Measurements from ENCODE around the gene IL13. TPM values are rescaled to one million over a fixed set of nuclear protein-coding genes. Genes with fewer than 3 reads are reported as not detected.

Gene IL13
- total and polyA plus RNA-seq, 11 donors: 0.34 TPM; not detected in 10

- TF ChIP-seq POLR2A (IDR thresholded peaks at IDR 0.05) (no peak), CTCF (IDR thresholded peaks at IDR 0.05) (no peak)
- WGBS, 4 donors: 95 to 97% (median 96%) methylated on average over 2 of the region's 2 CpGs
- intact Hi-C loops (cut with DNase I): no loop called here
- no peak overlapping the region for H3K4me3 ChIP-seq
- no peak for ATAC-seq
- no peak overlapping the region for H3K27ac ChIP-seq
- H3K4me1 ChIP-seq: no peaks in the 10 kb centered on the region
- DNase-seq: no peak
- no peaks in the 10 kb centered on the region for H3K27me3 ChIP-seq
- H3K9me3 ChIP-seq: peaks cover 0 to 24% (median 9%) of the 10 kb centered on the region in 12 donors
- peaks cover 0 to 26% (median 9%) of the 10 kb centered on the region in 9 donors for H3K36me3 ChIP-seq
Measured at GRCh38 chr5:132647473-132647872, 10.5 kb upstream of the IL13 start.

GRCh38 chr5:132648355-132648754, 9.6 kb upstream of the IL13 start:
- no peaks in the 10 kb centered on the region for H3K4me1 ChIP-seq
- peaks cover 0 to 24% (median 9%) of the 10 kb centered on the region in 12 donors for H3K9me3 ChIP-seq
- H3K27me3 ChIP-seq: peaks cover 0 to 2% (median 0%) of the 10 kb centered on the region in 9 donors
- 92 to 95% (median 94%) methylated on average over 1 of the region's 1 CpG for WGBS, 4 donors
- DNase-seq: no peak
- no peak for ATAC-seq
- H3K36me3 ChIP-seq: peaks cover 0 to 17% (median under 1%) of the 10 kb centered on the region in 9 donors
- TF ChIP-seq POLR2A (IDR thresholded peaks at IDR 0.05): no peak
- no peak for TF ChIP-seq CTCF (IDR thresholded peaks at IDR 0.05)
- intact Hi-C loops (cut with DNase I): no loop called here
- no peak overlapping the region for H3K4me3 ChIP-seq
- no peak overlapping the region for H3K27ac ChIP-seq

- no peak for ATAC-seq
- no peak for DNase-seq
- Histone ChIP-seq H3K9me3 (peaks cover 0 to 24% (median 9%) of the 10 kb centered on the region in 12 donors), H3K36me3 (no peaks in the 10 kb centered on the region), H3K4me1 (peaks cover 0 to 13% (median 7%) of the 10 kb centered on the region in 12 donors), H3K27ac (no peak overlapping the region), H3K4me3 (no peak overlapping the region), H3K27me3 (peaks cover 8 to 30% (median 20%) of the 10 kb centered on the region in 9 donors)
- WGBS, 4 donors: 90 to 93% (median 91%) methylated on average over 4 of the region's 4 CpGs
- TF ChIP-seq CTCF (IDR thresholded peaks at IDR 0.05): no peak
- no peak for TF ChIP-seq POLR2A (IDR thresholded peaks at IDR 0.05)
- intact Hi-C loops (cut with DNase I): no loop called here
Measured at GRCh38 chr5:132651838-132652469, 6.0 kb upstream of the IL13 start.

- Histone ChIP-seq H3K27ac (no peak overlapping the region), H3K9me3 (peaks cover 0 to 9% (median 1%) of the 10 kb centered on the region in 12 donors), H3K36me3 (no peaks in the 10 kb centered on the region), H3K4me3 (no peak overlapping the region), H3K27me3 (peaks cover 12 to 35% (median 21%) of the 10 kb centered on the region in 9 donors), H3K4me1 (peaks cover 0 to 13% (median 7%) of the 10 kb centered on the region in 12 donors)
- ATAC-seq (no peak), DNase-seq (no peak)
- WGBS, 4 donors: 27 to 46% (median 39%) methylated on average over 7 of the region's 7 CpGs
- intact Hi-C loops (cut with DNase I): no loop called here
- no peak for TF ChIP-seq POLR2A (IDR thresholded peaks at IDR 0.05)
- no peak for TF ChIP-seq CTCF (IDR thresholded peaks at IDR 0.05)
Measured at GRCh38 chr5:132653716-132654115, 4.3 kb upstream of the IL13 start.

Data from heart left ventricle (tissue), 16 donors.